WERI-Rb-1 (cell line): ENCODE measurements around the gene GDF3.

Experiments used
- DNase-seq: peaks from one replicate; pipeline ENCODE4 v3.0.0-alpha.2; 2020
- H3K27ac ChIP-seq: fragments of 250-450 bp; sonication (Bioruptor Pico); 2 replicates; pipeline ENCODE4 v1.5.1; 2020; ENCODE audit warnings: mild to moderate bottlenecking, moderate library complexity
- H3K27me3 ChIP-seq: fragments of 250-450 bp; sonication (Bioruptor Pico); 2 replicates; pipeline ENCODE4 v1.5.1; 2021; ENCODE audit warnings: mild to moderate bottlenecking, low read depth, moderate library complexity; ENCODE audit not compliant: insufficient read depth, severe bottlenecking
- H3K36me3 ChIP-seq: fragments of 250-450 bp; sonication (Bioruptor Pico); 2 replicates; pipeline ENCODE4 v1.5.1; 2020; ENCODE audit warnings: mild to moderate bottlenecking, moderate library complexity
- H3K4me3 ChIP-seq: 2 replicates; pipeline ENCODE4 v1.5.1; 2011; ENCODE audit warnings: low read depth, mild to moderate bottlenecking, control low read depth, low read length
- H3K9me3 ChIP-seq: fragments of 250-450 bp; sonication (Bioruptor Pico); 2 replicates; pipeline ENCODE4 v1.5.1; 2021; ENCODE audit warnings: mild to moderate bottlenecking, moderate library complexity; ENCODE audit not compliant: severe bottlenecking
- TF ChIP-seq, protein P1 (sequence below): IDR thresholded peaks from 2 replicates; pipeline ENCODE4 v1.5.1; 2011; ENCODE audit warnings: low read depth, mild to moderate bottlenecking, control low read depth, inconsistent platforms, low read length

The GDF3 gene

DNA sequence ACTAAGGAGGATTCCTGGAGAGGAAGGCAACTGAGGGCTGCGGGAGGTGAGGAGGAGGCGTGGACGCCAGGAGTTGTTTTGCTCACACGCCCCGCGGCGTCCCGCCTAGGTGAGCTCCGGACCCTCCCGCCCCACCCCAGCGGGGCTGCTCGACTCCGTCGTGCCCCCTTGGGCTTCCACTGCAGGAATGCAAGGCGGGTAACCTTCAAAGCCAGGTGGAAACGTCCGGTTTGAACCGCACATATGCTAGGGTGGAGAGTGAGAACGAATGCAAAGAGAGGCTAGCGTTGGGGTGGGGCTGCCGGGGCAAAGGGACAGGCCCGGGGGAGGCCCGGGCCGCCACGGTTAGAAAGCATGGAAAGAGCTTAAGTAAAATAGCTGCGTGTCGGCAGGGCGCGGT, 10.3 kb upstream of the GDF3 start:
- no peaks in the 10 kb centered on the region for H3K27me3 ChIP-seq
- DNase-seq = no peak
- H3K9me3 ChIP-seq = no peaks in the 10 kb centered on the region
- TF ChIP-seq, protein P1, sequence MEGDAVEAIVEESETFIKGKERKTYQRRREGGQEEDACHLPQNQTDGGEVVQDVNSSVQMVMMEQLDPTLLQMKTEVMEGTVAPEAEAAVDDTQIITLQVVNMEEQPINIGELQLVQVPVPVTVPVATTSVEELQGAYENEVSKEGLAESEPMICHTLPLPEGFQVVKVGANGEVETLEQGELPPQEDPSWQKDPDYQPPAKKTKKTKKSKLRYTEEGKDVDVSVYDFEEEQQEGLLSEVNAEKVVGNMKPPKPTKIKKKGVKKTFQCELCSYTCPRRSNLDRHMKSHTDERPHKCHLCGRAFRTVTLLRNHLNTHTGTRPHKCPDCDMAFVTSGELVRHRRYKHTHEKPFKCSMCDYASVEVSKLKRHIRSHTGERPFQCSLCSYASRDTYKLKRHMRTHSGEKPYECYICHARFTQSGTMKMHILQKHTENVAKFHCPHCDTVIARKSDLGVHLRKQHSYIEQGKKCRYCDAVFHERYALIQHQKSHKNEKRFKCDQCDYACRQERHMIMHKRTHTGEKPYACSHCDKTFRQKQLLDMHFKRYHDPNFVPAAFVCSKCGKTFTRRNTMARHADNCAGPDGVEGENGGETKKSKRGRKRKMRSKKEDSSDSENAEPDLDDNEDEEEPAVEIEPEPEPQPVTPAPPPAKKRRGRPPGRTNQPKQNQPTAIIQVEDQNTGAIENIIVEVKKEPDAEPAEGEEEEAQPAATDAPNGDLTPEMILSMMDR = no peak
- no peak overlapping the region for H3K27ac ChIP-seq
- no peak overlapping the region for H3K4me3 ChIP-seq
- H3K36me3 ChIP-seq = no peaks in the 10 kb centered on the region

DNA sequence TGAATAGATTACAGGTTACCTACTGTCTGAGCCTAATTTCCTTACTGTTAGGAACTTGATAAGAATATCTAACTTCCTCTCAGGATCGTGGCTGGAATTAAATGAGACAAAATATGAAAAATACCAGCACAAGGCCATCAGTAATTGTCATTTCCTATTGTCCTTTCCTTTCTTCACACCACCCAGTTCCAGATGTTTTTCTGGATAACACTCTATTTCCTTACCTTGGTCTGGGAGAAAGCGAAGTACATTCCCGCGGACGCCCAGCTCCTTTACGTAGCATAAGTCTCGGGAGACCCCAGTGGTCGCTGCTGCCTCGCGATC, 376 bp downstream of the GDF3 start:
- DNase-seq = no peak
- no peak overlapping the region for H3K27ac ChIP-seq
- no peaks in the 10 kb centered on the region for H3K9me3 ChIP-seq
- H3K4me3 ChIP-seq = no peak overlapping the region
- TF ChIP-seq, protein P1 = no peak
- no peaks in the 10 kb centered on the region for H3K27me3 ChIP-seq
- no peaks in the 10 kb centered on the region for H3K36me3 ChIP-seq

DNA sequence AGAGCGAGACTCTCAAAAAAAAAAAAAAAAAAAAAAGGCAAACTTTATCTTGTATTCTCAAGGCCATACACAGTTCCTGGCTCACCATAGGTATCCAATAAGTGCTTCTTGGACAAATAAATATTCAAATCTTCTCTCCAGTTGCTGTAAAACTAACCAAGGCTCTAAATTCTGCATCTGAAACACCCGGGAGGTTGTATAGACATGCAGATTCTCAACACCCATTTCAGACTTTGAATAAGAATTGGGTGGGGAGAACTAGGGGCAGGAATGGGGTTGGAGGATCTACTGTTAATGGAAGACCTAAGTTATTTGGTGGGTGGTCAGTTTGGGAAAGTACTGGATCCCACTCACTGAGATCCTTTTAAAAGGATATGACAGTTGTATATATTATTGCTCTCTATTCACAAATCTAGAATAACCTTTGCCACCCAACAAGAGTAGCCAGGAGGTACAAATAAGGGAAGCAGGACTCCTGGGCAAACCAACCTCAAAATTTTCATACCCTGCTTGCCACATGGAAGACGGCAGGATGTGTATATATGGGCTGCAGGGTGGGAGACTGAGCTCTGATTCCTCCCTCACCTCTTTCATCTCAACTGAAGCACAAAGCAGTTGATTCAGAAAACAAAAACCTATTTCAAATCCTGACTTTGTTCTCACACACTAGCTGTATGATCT, 879 bp downstream of the GDF3 start:
- no peaks in the 10 kb centered on the region for H3K27me3 ChIP-seq
- H3K9me3 ChIP-seq = no peaks in the 10 kb centered on the region
- TF ChIP-seq, protein P1 = no peak
- no peak overlapping the region for H3K4me3 ChIP-seq
- H3K36me3 ChIP-seq = no peaks in the 10 kb centered on the region
- no peak for DNase-seq
- H3K27ac ChIP-seq = no peak overlapping the region

DNA sequence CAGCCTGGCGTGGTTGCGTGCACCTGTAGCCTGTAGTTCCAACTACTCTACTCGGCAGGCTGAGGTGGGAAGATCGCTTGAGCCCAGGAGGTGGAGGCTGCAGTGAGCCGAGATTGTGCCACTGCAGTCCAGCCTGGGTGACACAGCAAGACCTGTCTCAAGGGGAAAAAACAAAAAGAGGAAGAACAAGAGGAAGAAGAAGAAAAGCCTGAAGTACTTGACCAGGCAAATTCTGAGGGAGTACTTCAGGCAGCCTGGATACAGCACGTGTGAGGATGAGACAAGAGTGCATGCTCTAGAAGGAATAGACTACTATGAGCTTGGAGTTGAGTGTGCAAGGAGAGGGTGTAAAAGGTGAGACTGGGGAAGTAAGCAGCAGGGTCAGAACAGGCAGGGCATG, 1.8 kb downstream of the GDF3 start:
- TF ChIP-seq, protein P1 = no peak
- Histone ChIP-seq H3K27ac (no peak overlapping the region), H3K4me3 (no peak overlapping the region), H3K36me3 (no peaks in the 10 kb centered on the region), H3K9me3 (no peaks in the 10 kb centered on the region), H3K27me3 (no peaks in the 10 kb centered on the region)
- DNase-seq = no peak

DNA sequence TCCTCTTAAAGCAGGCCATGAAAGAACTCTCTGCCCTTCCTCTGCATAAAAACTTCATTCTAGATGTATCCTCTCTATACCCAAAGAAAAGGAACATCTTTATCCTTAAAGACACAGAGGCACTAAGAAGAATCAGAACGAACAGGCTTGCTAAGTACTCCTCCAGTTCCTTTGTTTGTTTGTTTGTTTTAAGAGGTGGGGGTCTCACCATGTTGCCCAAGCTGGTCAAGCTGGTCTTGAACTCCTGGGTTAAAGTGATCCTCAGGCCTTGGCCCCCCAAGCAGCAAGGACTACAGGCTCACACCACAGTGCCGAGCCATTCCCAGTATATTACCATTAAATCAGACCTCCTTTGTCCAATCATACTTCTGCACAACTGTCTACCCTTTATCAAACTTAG, 14.0 kb downstream of the GDF3 start:
- no peak for DNase-seq
- no peak overlapping the region for H3K27ac ChIP-seq
- no peaks in the 10 kb centered on the region for H3K36me3 ChIP-seq
- no peaks in the 10 kb centered on the region for H3K27me3 ChIP-seq
- TF ChIP-seq, protein P1 = no peak
- no peaks in the 10 kb centered on the region for H3K9me3 ChIP-seq
- H3K4me3 ChIP-seq = no peak overlapping the region
